HK-2 (cell line): ENCODE data around the gene SORCS2.

ENCODE experiments used
- DNase-seq: peaks from one replicate; pipeline ENCODE4 v3.0.0-alpha.2; 2018; ENCODE audit not compliant: unreplicated experiment

SORCS2 gene

GRCh38 chr4:7529368-7530080 is 337.2 kb downstream of the SORCS2 start:
- DNase-seq, result no peak

GRCh38 chr4:7530082-7530481 is 337.7 kb downstream of the SORCS2 start:
- DNase-seq, result no peak

- no peak for DNase-seq
These were observed 338.7 kb downstream of the SORCS2 start for GRCh38 chr4:7530932-7531639.

- DNase-seq, result no peak
These were observed 339.3 kb downstream of the SORCS2 start for GRCh38 chr4:7531640-7531994.

- DNase-seq, result no peak
These were observed 339.7 kb downstream of the SORCS2 start for GRCh38 chr4:7532043-7532442.

- no peak for DNase-seq
These were observed 340.9 kb downstream of the SORCS2 start for GRCh38 chr4:7533267-7533666.

GRCh38 chr4:7535094-7535493 is 342.8 kb downstream of the SORCS2 start:
- no peak for DNase-seq

GRCh38 chr4:7535619-7536018 is 343.3 kb downstream of the SORCS2 start:
- DNase-seq, result no peak

GRCh38 chr4:7536876-7537275 is 344.5 kb downstream of the SORCS2 start:
- no peak for DNase-seq

- DNase-seq, result no peak
These were observed 345.6 kb downstream of the SORCS2 start for GRCh38 chr4:7537853-7538400.

- no peak for DNase-seq
These were observed 346.2 kb downstream of the SORCS2 start for GRCh38 chr4:7538518-7538917.

GRCh38 chr4:7539186-7539585 is 346.8 kb downstream of the SORCS2 start:
- no peak for DNase-seq

GRCh38 chr4:7539659-7540058 is 347.3 kb downstream of the SORCS2 start:
- DNase-seq, result no peak

- no peak for DNase-seq
These were observed 347.9 kb downstream of the SORCS2 start for GRCh38 chr4:7540206-7540605.

- DNase-seq, result no peak
These were observed 348.5 kb downstream of the SORCS2 start for GRCh38 chr4:7540654-7541413.

- no peak for DNase-seq
These were observed 349.1 kb downstream of the SORCS2 start for GRCh38 chr4:7541414-7541810.

GRCh38 chr4:7542781-7543180 is 350.4 kb downstream of the SORCS2 start:
- DNase-seq, result no peak

- DNase-seq, result no peak
These were observed 353.9 kb downstream of the SORCS2 start for GRCh38 chr4:7546152-7546808.

- DNase-seq, result no peak
These were observed 354.6 kb downstream of the SORCS2 start for GRCh38 chr4:7546809-7547367.

GRCh38 chr4:7547368-7548040 is 355.2 kb downstream of the SORCS2 start:
- no peak for DNase-seq

- DNase-seq, result no peak
These were observed 357.5 kb downstream of the SORCS2 start for GRCh38 chr4:7549866-7550265.
